ENCODE measurements around the gene LYPD5.
"Not testable (repeated sequence)": the region's sequence is repeated elsewhere in the genome, so short reads cannot be mapped to it uniquely, and the experiment has no call there.

Gene LYPD5

DNA sequence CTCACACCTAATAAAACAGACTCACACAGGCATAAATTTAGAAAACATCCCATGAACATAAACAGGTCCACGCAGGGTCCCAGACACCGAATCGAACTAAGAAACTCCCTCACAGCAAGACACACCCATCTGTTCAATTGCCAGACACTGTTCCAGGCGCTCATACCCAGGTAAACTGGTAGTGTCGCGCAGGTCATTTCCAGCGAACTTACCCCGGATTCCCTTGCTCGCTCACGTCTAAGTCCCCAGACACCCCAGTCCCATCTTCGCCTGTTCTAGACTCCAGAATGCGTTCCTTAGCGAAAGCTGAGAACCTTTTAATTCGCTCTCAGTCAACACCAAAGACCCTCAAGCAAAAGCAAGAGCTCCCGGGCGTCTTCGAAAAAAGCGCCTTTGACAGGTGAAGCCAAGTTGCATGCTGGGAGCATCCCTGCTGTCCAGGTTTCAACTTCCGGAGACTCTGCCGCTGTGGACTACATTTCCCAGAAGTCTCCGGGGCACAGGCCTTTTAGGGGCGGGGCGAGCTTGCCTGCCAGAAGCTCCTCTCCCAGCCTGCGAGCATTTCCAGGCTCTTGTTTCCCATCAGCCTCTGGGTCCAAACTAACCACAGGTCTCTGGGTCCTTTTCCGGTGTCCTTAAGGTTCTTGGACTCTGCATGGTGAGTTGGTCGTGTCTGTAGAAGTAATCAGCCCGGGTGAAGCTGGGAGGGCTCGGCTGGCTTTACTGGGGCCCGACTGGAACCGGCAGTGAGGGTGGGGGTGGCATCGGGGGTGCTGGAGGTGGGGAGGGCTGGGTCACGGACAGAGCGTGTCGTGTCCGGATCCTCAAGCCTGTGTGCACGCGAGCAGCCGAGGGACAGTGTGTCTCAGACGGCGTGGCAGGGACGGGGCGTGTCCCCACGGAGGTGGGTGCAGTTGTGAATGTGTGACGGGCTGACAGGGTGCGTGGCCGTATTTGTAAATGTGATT is 24.8 kb upstream of the LYPD5 start, which contains the start of gene ZNF283:
TSS of gene ZNF283 (plus strand) at position 535 of the 968 bp plus-strand sequence. CDS start 6,184 bp downstream, outside the sequence.
- no peaks in the 10 kb centered on the region for H3K27me3 ChIP-seq (ENCODE audit: low read length)
- peak within 1 kb of the TSS; percentile 99 for H2AFZ ChIP-seq (ENCODE audit: low read depth, low read length, severe bottlenecking)
- no peak within 1 kb of the TSS for H3K27ac ChIP-seq (ENCODE audit: low read depth, low read length)
- H3K4me3 ChIP-seq (ENCODE audit: insufficient read depth, low read length, poor library complexity, severe bottlenecking), result peak within 1 kb of the TSS; percentile 65
- H3K9ac ChIP-seq (ENCODE audit: low read length), result peak within 1 kb of the TSS; percentile 59
- no peaks in the 10 kb centered on the region for H3K9me2 ChIP-seq (replicated peaks; ENCODE audit: insufficient read depth, low read length)
- no peaks in the 10 kb centered on the region for H4K20me1 ChIP-seq (ENCODE audit: low read depth, low read length)
- peak within 1 kb of the TSS; percentile 54 for H3K4me2 ChIP-seq (ENCODE audit: low read depth, low read length, poor library complexity, severe bottlenecking)
- no peaks in the 10 kb centered on the region for H3F3A ChIP-seq (ENCODE audit: insufficient read depth)
- H3K9me3 ChIP-seq (ENCODE audit: insufficient read depth, low read length), result no peaks in the 10 kb centered on the region
- no peaks in the 10 kb centered on the region for H3K79me2 ChIP-seq (ENCODE audit: insufficient read depth, low read length)
- TF ChIP-seq, protein P1, sequence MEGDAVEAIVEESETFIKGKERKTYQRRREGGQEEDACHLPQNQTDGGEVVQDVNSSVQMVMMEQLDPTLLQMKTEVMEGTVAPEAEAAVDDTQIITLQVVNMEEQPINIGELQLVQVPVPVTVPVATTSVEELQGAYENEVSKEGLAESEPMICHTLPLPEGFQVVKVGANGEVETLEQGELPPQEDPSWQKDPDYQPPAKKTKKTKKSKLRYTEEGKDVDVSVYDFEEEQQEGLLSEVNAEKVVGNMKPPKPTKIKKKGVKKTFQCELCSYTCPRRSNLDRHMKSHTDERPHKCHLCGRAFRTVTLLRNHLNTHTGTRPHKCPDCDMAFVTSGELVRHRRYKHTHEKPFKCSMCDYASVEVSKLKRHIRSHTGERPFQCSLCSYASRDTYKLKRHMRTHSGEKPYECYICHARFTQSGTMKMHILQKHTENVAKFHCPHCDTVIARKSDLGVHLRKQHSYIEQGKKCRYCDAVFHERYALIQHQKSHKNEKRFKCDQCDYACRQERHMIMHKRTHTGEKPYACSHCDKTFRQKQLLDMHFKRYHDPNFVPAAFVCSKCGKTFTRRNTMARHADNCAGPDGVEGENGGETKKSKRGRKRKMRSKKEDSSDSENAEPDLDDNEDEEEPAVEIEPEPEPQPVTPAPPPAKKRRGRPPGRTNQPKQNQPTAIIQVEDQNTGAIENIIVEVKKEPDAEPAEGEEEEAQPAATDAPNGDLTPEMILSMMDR (IDR thresholded peaks at IDR 0.05; ENCODE audit: insufficient read depth, low read length, poor library complexity, severe bottlenecking), result no peak
- no peak for TF ChIP-seq EZH2phosphoT487 (conservative IDR thresholded peaks at IDR 0.05; ENCODE audit: low read length)
- H3K36me3 ChIP-seq (ENCODE audit: low read length), result peaks cover 10% of the 10 kb centered on the region; the same call in 1 of the 2 replicates

DNA sequence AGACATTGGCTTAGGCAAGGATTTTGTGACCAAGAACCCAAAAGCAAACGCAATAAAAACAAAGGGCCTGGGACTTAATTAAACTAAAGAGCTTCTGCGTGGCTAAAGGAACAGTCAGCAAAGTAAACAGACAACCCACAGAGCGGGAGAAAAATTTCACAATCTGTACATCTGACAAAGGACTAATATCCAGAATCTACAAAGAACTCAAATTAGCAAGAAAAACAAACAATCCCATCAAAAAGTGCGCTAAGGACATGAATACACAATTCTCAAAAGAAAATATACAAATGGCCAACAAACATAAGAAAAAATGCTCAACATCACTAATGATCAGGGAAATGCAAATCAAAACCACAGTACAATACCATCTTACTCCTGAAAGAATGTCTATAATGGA is 22.3 kb upstream of the LYPD5 start:
- not testable (repeated sequence) for H3K9me2 ChIP-seq (replicated peaks; ENCODE audit: insufficient read depth, low read length); H3K4me3 ChIP-seq (ENCODE audit: insufficient read depth, low read length, poor library complexity, severe bottlenecking); H4K20me1 ChIP-seq (ENCODE audit: low read depth, low read length); H3K79me2 ChIP-seq (ENCODE audit: insufficient read depth, low read length); H3K9me3 ChIP-seq (ENCODE audit: insufficient read depth, low read length); H3F3A ChIP-seq (ENCODE audit: insufficient read depth); H3K27ac ChIP-seq (ENCODE audit: low read depth, low read length); H3K36me3 ChIP-seq (ENCODE audit: low read length); H3K4me2 ChIP-seq (ENCODE audit: low read depth, low read length, poor library complexity, severe bottlenecking); H2AFZ ChIP-seq (ENCODE audit: low read depth, low read length, severe bottlenecking); H3K9ac ChIP-seq (ENCODE audit: low read length); H3K27me3 ChIP-seq (ENCODE audit: low read length)

DNA sequence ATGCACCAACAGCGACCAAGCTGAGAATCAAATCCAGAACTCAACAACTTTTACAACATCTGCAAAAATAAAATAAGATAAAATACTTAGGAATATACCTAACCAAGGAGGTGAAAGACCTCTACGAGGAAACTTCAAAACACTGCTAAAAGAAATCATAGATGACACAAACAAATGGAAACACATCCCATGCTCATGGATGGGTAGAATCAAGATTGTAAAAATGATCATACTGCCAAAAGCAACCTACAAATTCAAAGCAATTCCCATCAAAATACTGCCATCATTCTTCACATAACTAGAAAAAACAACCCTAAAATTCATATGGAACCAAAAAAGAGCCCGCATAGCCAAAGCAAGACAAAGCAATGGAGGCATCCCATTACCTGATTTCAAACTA is 21.6 kb upstream of the LYPD5 start:
- H2AFZ ChIP-seq (ENCODE audit: low read depth, low read length, severe bottlenecking); H3K27ac ChIP-seq (ENCODE audit: low read depth, low read length); H3K9me2 ChIP-seq (replicated peaks; ENCODE audit: insufficient read depth, low read length); H3K79me2 ChIP-seq (ENCODE audit: insufficient read depth, low read length); H3K4me3 ChIP-seq (ENCODE audit: insufficient read depth, low read length, poor library complexity, severe bottlenecking); H3F3A ChIP-seq (ENCODE audit: insufficient read depth); H3K9ac ChIP-seq (ENCODE audit: low read length); H3K27me3 ChIP-seq (ENCODE audit: low read length); H3K9me3 ChIP-seq (ENCODE audit: insufficient read depth, low read length); H3K36me3 ChIP-seq (ENCODE audit: low read length); H4K20me1 ChIP-seq (ENCODE audit: low read depth, low read length); H3K4me2 ChIP-seq (ENCODE audit: low read depth, low read length, poor library complexity, severe bottlenecking): not testable (repeated sequence)

DNA sequence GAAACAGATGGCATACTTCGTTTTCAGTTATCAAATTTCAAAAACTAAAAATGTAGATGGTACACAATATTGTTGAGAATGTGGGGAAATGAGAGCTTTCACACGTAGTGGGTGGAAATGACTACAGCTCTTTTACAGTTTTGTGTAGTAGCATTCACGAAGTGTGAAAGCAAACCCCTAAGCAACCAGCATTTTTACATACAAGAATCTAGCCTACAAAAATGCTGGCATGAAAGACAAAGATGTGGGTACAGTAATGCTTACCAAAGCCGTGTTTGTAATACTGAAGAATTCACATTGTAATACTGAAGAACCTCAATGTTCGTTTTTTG is 18.6 kb upstream of the LYPD5 start:
- H2AFZ ChIP-seq (ENCODE audit: low read depth, low read length, severe bottlenecking), result no peak overlapping the region
- H4K20me1 ChIP-seq (ENCODE audit: low read depth, low read length), result no peaks in the 10 kb centered on the region
- no peak overlapping the region for H3K4me3 ChIP-seq (ENCODE audit: insufficient read depth, low read length, poor library complexity, severe bottlenecking)
- no peaks in the 10 kb centered on the region for H3K79me2 ChIP-seq (ENCODE audit: insufficient read depth, low read length)
- H3K27ac ChIP-seq (ENCODE audit: low read depth, low read length), result no peak overlapping the region
- H3F3A ChIP-seq (ENCODE audit: insufficient read depth), result no peaks in the 10 kb centered on the region
- H3K27me3 ChIP-seq (ENCODE audit: low read length), result no peaks in the 10 kb centered on the region
- H3K9ac ChIP-seq (ENCODE audit: low read length), result no peak overlapping the region
- H3K9me3 ChIP-seq (ENCODE audit: insufficient read depth, low read length), result no peaks in the 10 kb centered on the region
- H3K9me2 ChIP-seq (replicated peaks; ENCODE audit: insufficient read depth, low read length), result no peaks in the 10 kb centered on the region
- TF ChIP-seq EZH2phosphoT487 (conservative IDR thresholded peaks at IDR 0.05; ENCODE audit: low read length), result no peak
- TF ChIP-seq, protein P1 (IDR thresholded peaks at IDR 0.05; ENCODE audit: insufficient read depth, low read length, poor library complexity, severe bottlenecking), result no peak
- H3K36me3 ChIP-seq (ENCODE audit: low read length), result no peaks in the 10 kb centered on the region
- no peak overlapping the region for H3K4me2 ChIP-seq (ENCODE audit: low read depth, low read length, poor library complexity, severe bottlenecking)
